GM19324 (cell line): Measurements from ENCODE around the gene DOCK6.

Experiments
- ATAC-seq: cut with Tn5 transposase; IDR thresholded peaks from one replicate; pipeline ENCODE4 v1.9.1; 2021; ENCODE audit warnings: mild to moderate bottlenecking, moderate library complexity; ENCODE audit not compliant: unreplicated experiment, low FRiP score

The DOCK6 gene, protein sequence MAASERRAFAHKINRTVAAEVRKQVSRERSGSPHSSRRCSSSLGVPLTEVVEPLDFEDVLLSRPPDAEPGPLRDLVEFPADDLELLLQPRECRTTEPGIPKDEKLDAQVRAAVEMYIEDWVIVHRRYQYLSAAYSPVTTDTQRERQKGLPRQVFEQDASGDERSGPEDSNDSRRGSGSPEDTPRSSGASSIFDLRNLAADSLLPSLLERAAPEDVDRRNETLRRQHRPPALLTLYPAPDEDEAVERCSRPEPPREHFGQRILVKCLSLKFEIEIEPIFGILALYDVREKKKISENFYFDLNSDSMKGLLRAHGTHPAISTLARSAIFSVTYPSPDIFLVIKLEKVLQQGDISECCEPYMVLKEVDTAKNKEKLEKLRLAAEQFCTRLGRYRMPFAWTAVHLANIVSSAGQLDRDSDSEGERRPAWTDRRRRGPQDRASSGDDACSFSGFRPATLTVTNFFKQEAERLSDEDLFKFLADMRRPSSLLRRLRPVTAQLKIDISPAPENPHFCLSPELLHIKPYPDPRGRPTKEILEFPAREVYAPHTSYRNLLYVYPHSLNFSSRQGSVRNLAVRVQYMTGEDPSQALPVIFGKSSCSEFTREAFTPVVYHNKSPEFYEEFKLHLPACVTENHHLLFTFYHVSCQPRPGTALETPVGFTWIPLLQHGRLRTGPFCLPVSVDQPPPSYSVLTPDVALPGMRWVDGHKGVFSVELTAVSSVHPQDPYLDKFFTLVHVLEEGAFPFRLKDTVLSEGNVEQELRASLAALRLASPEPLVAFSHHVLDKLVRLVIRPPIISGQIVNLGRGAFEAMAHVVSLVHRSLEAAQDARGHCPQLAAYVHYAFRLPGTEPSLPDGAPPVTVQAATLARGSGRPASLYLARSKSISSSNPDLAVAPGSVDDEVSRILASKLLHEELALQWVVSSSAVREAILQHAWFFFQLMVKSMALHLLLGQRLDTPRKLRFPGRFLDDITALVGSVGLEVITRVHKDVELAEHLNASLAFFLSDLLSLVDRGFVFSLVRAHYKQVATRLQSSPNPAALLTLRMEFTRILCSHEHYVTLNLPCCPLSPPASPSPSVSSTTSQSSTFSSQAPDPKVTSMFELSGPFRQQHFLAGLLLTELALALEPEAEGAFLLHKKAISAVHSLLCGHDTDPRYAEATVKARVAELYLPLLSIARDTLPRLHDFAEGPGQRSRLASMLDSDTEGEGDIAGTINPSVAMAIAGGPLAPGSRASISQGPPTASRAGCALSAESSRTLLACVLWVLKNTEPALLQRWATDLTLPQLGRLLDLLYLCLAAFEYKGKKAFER (N-terminal part only)

DNA sequence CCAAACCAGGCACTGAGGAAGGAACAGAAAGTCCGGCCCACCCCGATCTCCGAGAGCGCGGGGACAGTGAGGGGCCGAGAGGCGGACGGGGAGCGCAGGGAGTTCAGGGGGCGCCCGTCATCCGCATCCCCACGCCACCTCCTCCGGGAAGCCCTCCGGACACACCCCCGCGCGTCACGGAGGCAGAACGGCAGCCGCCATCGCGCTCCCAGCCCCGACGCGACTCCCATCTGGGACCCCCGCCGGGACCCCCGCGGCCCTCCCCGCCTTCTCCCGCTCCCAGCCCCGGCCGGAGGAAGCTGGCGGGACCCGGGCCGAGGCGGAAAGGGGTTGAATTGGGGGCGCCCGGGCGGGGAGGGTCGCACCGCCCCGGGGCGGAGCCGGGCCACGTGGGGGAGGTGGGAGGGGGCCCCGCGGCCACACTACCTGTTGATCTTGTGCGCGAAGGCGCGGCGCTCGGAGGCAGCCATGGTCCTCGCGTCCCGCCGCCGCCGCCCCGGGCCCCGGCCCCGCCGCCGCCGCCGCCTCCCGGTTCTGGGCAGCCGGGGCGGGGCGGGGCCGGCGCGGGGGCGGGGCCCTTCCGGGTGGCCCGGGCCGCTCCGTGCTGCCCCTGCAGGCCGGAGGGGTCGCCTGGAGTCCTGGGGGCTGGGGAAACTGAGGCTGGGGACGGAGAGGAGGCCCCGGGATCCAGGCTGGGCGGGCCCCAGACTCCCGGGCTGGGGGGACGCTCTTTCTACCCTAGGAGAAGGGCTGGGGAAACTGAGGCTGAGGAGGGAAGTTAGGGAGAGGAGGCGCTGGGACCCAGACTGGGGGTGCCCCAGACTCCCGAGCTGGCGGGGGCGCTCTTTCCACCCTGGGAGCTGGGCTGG lies at the start of gene DOCK6:
Gene DOCK6, minus strand, starts transcription at position 554 of the 869 bp plus-strand sequence. Its CDS starts 84 bp downstream, at position 470.
- ATAC-seq: no peak

DNA sequence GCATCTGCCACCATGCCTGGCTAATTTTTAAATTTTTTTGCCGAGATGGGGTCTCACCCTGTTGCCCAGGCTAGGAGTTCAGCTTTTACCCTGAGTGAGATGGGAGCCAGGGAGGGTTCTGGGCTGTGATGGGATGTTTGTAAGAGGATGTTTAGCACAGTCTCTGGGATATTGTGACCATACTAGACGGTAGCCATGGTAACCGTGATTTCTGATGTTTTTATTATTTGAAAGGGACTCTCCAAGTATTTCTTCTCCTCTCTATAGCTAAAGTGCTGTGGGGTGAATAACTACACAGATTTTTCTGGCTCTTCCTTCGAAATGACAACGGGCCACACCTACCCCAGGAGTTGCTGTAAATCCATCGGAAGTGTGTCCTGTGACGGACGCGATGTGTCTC lies 44.0 kb upstream of the DOCK6 start:
- ATAC-seq: no peak

DNA sequence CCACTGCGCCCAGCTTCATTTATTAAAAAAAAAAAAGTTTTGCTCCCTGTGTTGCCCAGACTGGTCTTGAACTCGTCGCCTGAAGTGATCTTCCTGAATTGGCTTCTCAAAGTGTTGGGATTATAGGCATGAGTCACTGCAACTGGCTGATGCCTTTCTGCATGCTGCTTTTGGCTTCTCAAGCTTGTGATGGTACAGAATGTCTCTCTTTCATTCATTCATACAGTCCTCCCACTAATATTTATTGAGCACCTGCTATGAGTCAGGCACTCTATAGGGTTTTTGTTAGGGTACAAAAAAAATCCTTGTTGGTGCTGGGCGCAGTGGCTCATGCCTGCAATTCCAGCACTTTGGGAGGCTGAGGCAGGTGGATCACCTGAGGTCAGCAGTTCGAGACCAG lies 42.6 kb upstream of the DOCK6 start:
- ATAC-seq: no peak

DNA sequence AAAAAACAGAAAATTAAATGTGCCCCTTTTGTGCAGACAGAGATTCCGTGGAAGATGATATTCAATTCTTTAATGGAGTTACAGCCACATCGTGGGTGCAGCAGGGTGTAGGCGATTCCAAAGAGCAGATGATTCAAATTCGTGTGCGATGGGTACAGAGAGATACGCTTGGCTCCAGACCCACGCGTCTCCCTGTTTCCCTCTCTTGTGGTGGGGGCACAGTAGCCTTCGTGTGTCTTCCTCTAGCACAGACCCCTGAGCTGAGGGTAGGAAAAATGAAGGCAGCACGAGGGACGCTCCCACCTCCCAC lies 38.4 kb upstream of the DOCK6 start:
- ATAC-seq: no peak

DNA sequence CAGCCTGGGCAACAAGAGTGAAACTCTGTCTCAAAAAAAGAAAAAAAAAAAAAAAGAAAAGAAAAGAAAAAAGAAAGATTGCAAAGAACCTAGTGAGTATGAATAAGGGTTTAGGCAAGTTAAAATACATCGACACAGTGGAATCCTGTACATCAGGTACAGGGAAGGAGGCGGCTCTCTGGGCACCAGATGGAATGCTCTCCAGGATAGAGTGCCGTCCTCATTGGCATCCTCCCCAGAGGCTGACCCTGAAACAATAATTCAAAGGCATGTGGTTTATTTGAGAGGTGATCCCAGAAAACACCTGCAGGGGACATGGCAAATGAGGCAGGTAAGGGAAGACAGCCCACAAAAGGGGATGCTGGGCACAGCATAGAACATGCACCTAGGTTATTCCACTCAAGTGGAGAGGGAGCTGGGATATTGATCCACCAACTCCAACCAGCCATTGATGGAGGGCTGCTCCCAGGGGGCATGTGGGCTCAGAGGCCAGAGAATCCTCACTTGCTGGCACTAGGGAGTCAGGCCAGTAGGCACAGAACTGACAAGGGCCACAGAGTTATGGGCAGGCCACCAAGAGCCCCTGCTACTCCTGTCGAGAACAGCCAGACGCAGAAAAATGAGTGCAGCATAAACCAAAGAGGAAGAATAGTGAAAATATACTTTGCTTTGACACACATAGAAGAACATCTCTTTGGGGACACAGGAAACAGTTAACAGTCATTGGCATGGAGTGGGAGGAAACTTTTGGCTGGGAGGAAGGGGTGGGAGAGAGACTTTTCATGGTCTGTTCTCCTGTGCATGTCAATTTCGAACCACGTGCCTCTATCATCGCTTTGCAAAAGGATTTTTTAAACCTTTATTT lies 37.9 kb upstream of the DOCK6 start:
- no peak for ATAC-seq

DNA sequence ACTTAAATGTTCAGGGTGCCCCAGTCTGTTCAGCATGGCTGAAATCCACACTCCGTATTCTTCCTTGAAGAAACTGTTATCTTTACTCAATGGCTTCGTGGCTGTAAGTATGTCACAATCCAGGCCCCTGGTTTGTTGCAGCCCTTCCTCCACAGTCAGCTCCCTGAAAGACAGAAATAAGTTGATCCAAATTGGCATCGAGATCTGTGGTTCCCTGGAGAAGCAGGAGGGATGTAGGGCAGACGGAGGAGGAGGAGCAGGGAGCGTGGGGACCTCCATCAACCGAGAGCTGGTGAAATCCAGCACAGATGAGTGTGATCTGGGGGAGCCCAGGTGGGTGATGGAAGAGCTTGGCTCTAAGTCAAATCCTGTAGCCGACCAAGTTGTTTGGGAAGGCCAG lies 33.9 kb upstream of the DOCK6 start:
- ATAC-seq: no peak

DNA sequence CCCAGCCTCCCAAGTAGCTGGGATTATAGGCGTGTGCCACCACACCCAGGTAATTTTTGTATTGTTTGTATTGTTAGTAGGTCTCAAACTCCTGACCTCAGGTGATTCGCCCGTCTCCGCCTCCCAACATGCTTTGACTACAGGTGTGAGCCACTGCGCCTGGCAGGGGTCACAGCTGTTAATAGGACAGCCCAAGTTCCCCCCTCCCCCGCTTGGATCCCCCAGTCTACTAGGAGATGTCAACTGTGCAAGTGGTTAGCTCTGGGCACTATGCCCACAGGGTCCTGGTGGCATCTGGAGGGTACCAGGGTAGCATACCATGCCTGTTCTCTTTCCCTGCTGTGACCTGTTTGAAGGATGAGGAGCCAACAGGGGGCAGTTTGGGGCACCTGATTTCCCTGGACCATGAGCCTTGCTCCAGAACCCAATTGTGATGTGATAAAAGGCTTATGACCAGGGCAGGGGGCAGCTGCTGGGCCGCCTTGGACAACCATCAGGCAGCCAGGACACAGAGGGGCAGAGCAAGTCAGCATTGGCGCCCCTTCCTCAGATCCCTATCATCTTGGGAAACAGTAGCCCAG lies 33.4 kb upstream of the DOCK6 start, which contains the start of gene TSPAN16:
Gene TSPAN16, plus strand, starts transcription at position 496 of the 581 bp plus-strand sequence. CDS start 138 bp downstream, outside the sequence.
- ATAC-seq: no peak

DNA sequence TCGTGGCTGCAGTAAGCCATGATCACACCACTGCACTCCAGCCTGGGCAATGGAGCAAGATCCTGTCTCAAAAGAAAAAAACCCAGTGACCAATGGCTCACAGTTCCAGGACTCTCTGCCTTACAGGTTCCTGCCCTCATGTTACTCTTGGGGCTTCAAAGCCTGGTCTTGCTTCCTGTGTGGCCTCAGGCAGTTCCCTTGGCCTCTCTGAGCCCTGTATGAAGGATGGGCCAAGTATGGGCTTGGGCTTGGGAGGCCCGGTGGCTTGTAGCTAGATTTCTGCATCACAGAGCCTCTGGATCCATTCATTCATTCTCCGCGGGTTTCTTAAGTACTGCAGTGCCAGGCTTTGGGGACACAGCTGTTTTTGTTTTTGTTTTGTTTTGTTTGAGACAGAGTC lies 32.9 kb upstream of the DOCK6 start:
- no peak for ATAC-seq

DNA sequence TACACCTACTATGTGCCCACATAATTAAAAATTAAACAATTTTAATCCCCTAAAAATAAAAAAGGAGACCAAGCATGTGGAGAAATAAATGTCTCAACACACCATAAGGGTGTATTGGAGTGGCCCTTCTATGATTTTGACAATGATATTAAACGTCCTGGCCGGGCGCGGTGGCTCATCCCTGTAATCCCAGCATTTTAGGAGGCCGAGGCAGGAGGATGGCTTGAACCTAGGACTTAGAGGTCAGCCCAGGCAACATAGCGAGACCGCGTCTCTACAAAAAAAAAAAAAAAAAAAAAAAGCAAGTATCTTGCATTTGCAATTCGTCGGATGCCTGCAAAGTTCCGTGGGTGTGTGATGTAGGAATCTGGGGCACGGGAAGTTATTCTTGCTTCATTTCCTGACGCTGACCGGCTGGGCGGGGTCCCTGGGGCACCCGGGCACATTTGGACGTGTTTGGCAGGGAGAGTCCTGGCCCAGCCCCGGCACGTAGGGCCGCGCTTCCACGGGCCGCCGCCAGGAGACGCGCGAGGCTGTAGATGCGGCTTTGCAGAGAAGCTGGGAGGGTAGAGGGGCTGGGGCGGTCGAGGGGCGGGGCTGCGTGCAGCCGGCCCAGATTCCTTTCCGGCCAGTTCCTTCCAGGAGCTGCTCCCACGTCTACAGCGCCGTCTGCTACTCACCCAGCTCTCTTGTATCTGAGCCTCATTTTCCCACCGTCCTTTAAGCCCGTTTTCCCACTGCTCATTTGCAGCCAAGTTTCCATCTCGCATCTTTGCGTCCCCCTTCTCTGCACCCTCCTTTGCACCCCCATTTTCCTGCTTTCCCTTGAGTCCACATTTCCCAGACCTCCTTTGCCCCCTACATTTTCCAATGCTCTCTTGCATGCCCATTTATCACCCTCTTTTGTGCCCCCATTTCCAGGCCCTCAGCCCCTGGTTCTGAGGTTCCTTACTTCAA lies 31.4 kb upstream of the DOCK6 start:
- ATAC-seq: peak; percentile 53

DNA sequence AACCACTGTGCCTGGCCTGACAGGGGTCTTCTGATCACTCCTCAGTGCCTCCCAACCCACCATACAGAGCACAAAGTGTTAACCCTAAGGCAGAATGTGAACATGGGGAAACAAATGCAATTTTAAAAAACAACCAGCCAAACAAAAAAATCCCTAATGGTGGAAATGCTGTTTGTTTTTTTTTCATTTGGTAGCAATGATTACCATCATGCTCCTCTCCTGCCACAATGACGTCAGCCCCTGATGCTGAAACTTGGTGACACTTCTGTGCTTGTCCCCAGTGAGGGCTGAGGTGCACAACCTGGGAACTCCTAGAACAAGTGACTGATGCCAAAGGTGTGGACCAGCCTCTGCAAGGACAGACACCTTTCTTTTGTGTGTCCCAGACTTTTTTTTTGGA lies 29.7 kb upstream of the DOCK6 start:
- no peak for ATAC-seq

DNA sequence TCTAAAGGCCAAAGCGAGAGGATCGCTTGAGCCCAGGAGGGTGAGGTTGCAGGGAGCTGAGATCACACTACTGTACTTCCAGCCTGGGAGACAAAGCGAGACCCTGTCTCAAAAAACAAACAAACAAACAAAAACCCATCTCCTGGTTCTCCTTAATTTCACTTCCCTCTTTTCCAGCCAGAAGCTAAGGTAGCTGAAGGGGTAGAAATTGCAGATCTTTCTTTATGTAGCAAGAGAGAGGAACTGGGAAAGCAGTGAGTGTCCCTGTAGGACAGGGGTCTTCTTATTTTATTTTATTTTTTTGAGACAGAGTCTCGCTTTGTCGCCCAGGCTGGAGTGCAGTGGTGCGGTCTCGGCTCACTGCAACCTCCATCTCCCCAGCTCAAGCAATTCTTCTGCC lies 29.1 kb upstream of the DOCK6 start:
- ATAC-seq: no peak

DNA sequence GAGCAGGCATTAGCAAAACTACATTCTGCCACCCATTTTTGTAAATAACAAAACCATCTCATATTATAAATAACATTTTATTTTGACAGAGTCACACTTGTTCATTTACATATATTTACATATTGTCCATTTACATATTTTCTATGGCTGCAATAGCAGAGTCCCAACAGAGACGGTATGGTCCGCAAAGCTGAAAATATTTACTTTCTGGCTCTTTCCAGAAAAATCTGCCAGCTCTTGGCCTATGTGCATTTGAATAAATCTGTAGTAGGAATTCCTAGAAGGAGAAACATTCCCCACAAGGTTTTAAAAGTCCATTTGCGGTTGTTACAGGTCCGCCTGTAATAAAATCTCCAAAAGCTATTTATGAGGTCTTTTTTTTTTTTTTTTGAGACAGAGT lies 27.9 kb upstream of the DOCK6 start:
- no peak for ATAC-seq

DNA sequence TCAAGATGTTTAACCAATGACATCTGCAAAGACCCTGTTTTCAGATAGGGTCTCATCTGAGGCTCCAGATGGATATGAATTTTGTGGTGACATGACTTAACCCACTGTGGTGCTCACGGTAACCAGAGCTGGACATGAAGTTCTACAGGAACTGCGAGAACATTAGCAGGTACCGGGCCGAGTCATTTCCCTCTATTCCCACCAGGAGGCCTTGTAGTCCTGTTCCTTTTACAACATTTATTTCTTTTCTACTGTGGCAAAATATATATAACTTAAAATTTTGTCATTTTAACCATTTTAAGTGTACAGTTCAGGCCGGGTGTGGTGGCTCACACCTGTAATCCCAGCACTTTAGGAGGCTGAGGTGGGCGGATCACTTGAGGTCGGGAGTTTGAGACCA lies 26.0 kb upstream of the DOCK6 start:
- ATAC-seq: no peak

DNA sequence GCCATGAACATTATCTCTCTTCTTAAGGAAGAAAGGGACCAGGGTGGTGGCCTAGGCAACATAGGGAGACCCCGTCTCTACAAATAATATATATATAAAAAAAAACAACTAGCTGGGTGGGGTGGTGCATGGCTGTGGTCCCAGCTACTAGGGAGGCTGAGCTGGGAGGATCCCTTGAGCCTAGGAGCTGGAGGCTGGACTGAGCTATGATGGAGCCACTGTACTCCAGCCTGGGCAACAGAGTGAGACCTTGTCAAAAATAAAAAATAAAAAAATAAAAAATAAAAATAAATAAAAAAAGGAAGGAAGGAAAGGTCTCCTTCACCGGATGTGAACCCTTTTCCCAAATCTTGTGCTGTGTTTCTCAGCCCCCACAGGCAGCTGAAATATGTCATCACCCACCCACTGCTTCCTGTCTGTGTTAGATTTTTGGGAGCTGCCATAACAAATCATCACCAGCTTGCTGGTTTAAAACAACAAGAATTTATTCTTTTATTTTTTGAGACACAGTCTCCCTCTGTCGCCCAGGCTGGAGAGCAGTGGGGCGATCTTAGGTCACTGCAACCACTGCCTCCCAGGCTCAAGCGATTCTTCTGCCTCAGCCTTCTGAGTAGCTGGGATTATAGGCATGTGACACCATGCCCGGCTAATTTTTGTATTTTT lies 24.1 kb upstream of the DOCK6 start:
- ATAC-seq: no peak

DNA sequence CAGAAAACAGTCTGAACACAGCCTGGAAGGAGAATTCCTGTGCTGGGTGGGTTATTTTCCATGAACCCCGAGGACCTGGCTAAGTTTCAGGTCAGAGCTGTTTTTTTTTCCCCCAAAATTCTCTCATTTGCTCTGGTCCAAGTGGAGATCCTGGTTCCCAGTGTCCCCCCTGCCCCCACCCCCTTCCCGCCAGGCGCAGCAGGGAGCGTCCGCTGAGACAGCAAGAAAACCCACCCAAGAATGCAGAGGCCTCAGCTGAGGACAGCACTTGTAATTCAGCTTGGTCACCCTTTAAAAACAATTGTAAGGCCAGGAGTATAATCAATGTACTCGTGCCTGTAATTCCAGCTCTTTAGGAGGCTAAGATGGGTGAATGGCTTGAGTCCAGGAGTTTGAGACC lies 22.2 kb upstream of the DOCK6 start:
- no peak for ATAC-seq

DNA sequence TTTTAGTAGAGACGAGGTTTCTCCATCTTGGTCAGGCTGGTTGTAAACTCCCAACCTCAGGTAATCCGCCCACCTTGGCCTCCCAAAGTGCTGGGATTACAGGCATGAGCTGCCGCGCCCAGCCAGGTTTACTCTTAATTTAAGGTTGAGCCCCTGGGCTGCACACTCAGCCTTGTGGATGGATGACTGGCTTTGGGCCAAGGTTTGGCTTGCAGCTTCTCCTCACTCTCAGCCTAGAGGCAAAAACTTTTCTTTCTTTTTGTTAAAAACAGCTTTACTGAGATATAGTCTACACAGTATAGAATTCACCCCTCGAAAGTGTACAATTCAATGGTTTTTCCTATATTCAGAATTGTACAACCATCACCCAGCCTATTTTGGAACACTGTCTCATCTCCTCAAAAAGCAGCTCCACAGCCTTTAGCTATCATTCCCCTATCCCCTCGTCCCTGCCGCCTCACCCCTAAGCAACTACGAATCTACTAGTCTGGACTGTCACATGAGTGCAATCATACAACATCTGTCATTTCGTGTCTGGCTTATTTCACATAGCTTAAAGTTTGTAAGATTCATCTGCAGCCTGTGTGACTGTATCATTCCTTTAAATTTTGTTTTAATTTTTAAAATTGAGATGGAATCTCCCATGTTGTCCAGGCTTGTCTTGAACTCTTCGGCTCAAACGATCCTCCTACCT lies 19.2 kb upstream of the DOCK6 start:
- no peak for ATAC-seq
